Endothelial cell of umbilical vein (primary cell): ENCODE measurements around the gene DNAJB12. TPM values are rescaled to one million over a fixed set of nuclear protein-coding genes. Genes with fewer than 3 reads are reported as not detected.

Experiments used
- BruUV-seq: library from RNA; stranded (reverse); fragments of 400-500 nt; replicated peaks from 2 replicates; lab custom pipeline; 2021; lab: Mats Ljungman, UMichigan
- CTCF ChIA-PET: fragments of 300-600, 350-600 bp; sonication (Branson Sonifier 250); formaldehyde crosslinking; loops from one replicate; lab custom pipeline; 2021; ENCODE audit warnings: antibody characterized with exemption, inconsistent platforms; lab: Charles Lee
- POLR2A ChIA-PET: fragments of 300-600, 350-600 bp; sonication (Branson Sonifier 250); formaldehyde crosslinking; loops from one replicate; lab custom pipeline; 2021; ENCODE audit warnings: antibody characterized with exemption, inconsistent platforms; lab: Charles Lee
- DNase-seq: peaks from one replicate; pipeline ENCODE4 v3.0.0-alpha.2; 2011; ENCODE audit warnings: low read depth, low spot score
- FAIRE-seq: peaks from 2 replicates; lab custom pipeline; 2011; peaks lifted over from hg19 to GRCh38; lab: Jason Lieb, UNC
- H2AFZ ChIP-seq: 2 replicates; pipeline ENCODE4 v1.6.0; 2012; ENCODE audit warnings: low read depth, low read length, control low read depth, inconsistent platforms
- H3K27ac ChIP-seq: 2 replicates; pipeline ENCODE4 v1.5.1; 2011; ENCODE audit warnings: low read depth, mild to moderate bottlenecking, control low read depth, low read length, moderate library complexity; ENCODE audit not compliant: insufficient read depth
- H3K27me3 ChIP-seq, 2 experiments: 2 replicates each; pipeline versions ENCODE4 v1.6.0 to v1.6.1; 2011; ENCODE audit warnings: low read length in 2 of 2, mixed read lengths in 1 of 2; ENCODE audit not compliant: control insufficient read depth in 2 of 2, insufficient read depth in 2 of 2
- H3K36me3 ChIP-seq, 2 experiments: 2 replicates in 1 of 2; 3 replicates in 1 of 2; pipeline ENCODE4 v1.5.1; 2011; ENCODE audit warnings: low read length in 2 of 2, mild to moderate bottlenecking in 1 of 2, moderate library complexity in 1 of 2; ENCODE audit not compliant: control insufficient read depth in 2 of 2, insufficient read depth in 2 of 2; ENCODE audit errors: extremely low read depth in 1 of 2
- H3K4me1 ChIP-seq: 3 replicates; pipeline ENCODE4 v1.5.1; 2011; ENCODE audit warnings: mild to moderate bottlenecking, low read length; ENCODE audit not compliant: control insufficient read depth, insufficient read depth; ENCODE audit errors: extremely low read depth
- H3K4me2 ChIP-seq: 2 replicates; pipeline ENCODE4 v1.6.1; 2011; ENCODE audit warnings: low read length, control low read depth, mixed read lengths; ENCODE audit not compliant: insufficient read depth
- H3K4me3 ChIP-seq, 3 experiments: fragments of 200-600 bp in 1 of 3; sonication (generic), shearing (Covaris generic) in 1 of 3; replicated peaks in 1 of 3; 2 replicates each; pipeline ENCODE4 v1.5.1; 2011 to 2016; ENCODE audit warnings: control low read depth in 3 of 3, low read length in 3 of 3, mild to moderate bottlenecking in 2 of 3, inconsistent platforms in 1 of 3, low read depth in 1 of 3, moderate library complexity in 1 of 3; ENCODE audit not compliant: insufficient read depth in 1 of 3
- H3K79me2 ChIP-seq: 2 replicates; pipeline ENCODE4 v1.6.0; 2012; ENCODE audit warnings: low read length, inconsistent platforms; ENCODE audit not compliant: control insufficient read depth, insufficient read depth
- H3K9ac ChIP-seq: replicated peaks from 2 replicates; pipeline ENCODE3; 2011; ENCODE audit warnings: low read length, control low read depth; ENCODE audit not compliant: insufficient read depth; ENCODE audit errors: extremely low read depth
- H3K9me1 ChIP-seq: replicated peaks from 3 replicates; pipeline ENCODE4 v1.6.0; 2011; ENCODE audit warnings: mild to moderate bottlenecking, low read length; ENCODE audit not compliant: control insufficient read depth, insufficient read depth; ENCODE audit errors: extremely low read depth
- H3K9me3 ChIP-seq: replicated peaks from 2 replicates; pipeline ENCODE4 v1.5.1; 2012; ENCODE audit warnings: low read length, inconsistent platforms; ENCODE audit not compliant: control insufficient read depth, insufficient read depth
- H4K20me1 ChIP-seq: replicated peaks from 2 replicates; pipeline ENCODE3; 2011; ENCODE audit warnings: mild to moderate bottlenecking, low read length; ENCODE audit not compliant: control insufficient read depth, insufficient read depth; ENCODE audit errors: extremely low read depth
- EZH2 ChIP-seq: IDR thresholded peaks from 2 replicates; pipeline ENCODE4 v1.6.1; 2012; ENCODE audit warnings: borderline replicate concordance, low read depth, mild to moderate bottlenecking, moderate library complexity, low read length, inconsistent platforms; ENCODE audit not compliant: severe bottlenecking
- FOS ChIP-seq: IDR thresholded peaks from 2 replicates; pipeline ENCODE4 v1.6.1; 2011; ENCODE audit warnings: mild to moderate bottlenecking, low read length, moderate library complexity, borderline replicate concordance; ENCODE audit not compliant: insufficient read depth
- GATA2 ChIP-seq: IDR thresholded peaks from 2 replicates; pipeline ENCODE4 v1.7.0; 2011; ENCODE audit warnings: low read depth, mild to moderate bottlenecking, moderate library complexity, mixed read lengths, low read length; ENCODE audit not compliant: insufficient read length, insufficient read depth
- JUN ChIP-seq: IDR thresholded peaks from 2 replicates; pipeline ENCODE4 v1.6.1; 2011; ENCODE audit warnings: borderline replicate concordance, low read depth; ENCODE audit not compliant: insufficient read length, insufficient read depth
- MYC ChIP-seq: IDR thresholded peaks from one replicate; pipeline ENCODE4 v1.6.1; 2011; ENCODE audit warnings: mild to moderate bottlenecking, low read depth, low read length
- POLR2A ChIP-seq: IDR thresholded peaks from 2 replicates; pipeline ENCODE4 v1.6.1; 2012; ENCODE audit warnings: low read depth, mild to moderate bottlenecking, control low read depth, low read length
- POLR2AphosphoS5 ChIP-seq: IDR thresholded peaks from 2 replicates; pipeline ENCODE4 v1.6.1; 2012; ENCODE audit warnings: low read depth, mild to moderate bottlenecking, control low read depth, low read length, moderate library complexity; ENCODE audit not compliant: insufficient read depth
- dilution Hi-C: fragments of 300-500 bp; cut with MboI; formaldehyde crosslinking; loops from one replicate; pipeline ENCODE4 v1.15.0; 2019; ENCODE audit warnings: low sequenced_read_pairs; ENCODE audit not compliant: extremely low pct_ligation_motif_present
- intact Hi-C: fragments of 100-400 bp; cut with micrococcal nuclease; formaldehyde crosslinking; loops from one replicate; pipeline ENCODE4 v1.10.0; 2022
- polyA plus RNA-seq, 4 experiments: library from polyadenylated mRNA; depleted of rRNA in 3 of 4; stranded (reverse) in 3 of 4; unstranded in 1 of 4; fragments of >200 nt; gene quantifications; 2 replicates each; pipeline versions ENCODE4 v1.2.1 to v1.2.3, GENCODE V29; 2011 to 2012; ENCODE audit warnings: missing spikeins in 1 of 4
- total RNA-seq: library from RNA; stranded (reverse); gene quantifications from 2 replicates; pipeline ENCODE4 v1.2.3, GENCODE V29; 2021
- TF ChIP-seq, protein P1 (sequence below): IDR thresholded peaks from 2 replicates; pipeline ENCODE4 v1.6.1; 2011; ENCODE audit not compliant: insufficient read depth, insufficient read length
- TF ChIP-seq, protein P2 (sequence below), 2 donors: IDR thresholded peaks; 1 replicate in 1 of 2; 2 replicates in 1 of 2; pipeline ENCODE4 v1.5.1; 2011; ENCODE audit warnings: low read length in 2 of 2, mild to moderate bottlenecking in 2 of 2, moderate library complexity in 2 of 2, control low read depth in 1 of 2, inconsistent platforms in 1 of 2, low read depth in 1 of 2; ENCODE audit not compliant: insufficient read depth in 1 of 2; ENCODE audit errors: extremely low read depth in 1 of 2

Gene DNAJB12
- total and polyA plus RNA-seq, 2 donors (not counting 3 experiments of a cell fraction or from before 2014, with no cell fraction given): 27.2 to 44.2 TPM

DNA sequence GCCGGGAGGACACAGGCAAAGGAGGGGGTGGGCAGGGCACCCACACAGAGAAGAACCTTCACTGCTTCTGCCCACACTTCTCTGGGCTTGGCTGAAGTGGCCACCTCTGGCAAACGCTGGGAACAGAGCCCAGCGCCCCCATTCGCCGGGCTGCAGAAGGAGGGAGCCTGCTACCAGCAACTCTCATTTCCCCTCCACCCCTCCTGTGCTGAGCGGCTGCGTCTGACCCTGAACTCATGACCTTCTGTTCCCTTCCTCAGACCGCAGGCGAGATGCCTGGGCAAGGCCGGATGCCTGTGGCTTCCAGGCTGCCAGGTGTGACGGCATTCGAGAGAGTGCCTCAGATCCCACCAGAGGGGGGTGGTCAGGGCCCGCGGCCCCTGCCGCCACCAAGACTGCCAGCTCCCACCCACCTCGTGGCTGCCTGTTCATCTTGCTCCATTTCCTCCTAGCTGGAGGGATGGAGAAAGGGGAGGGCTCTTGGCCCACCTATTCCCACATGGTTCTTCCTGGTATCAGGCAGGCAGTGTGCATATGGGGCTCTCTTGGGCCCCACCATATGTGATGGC lies 19.8 kb downstream of the DNAJB12 start:
- peak; percentile 93 for FAIRE-seq
- intact Hi-C loops: loop anchor here (1.0 to 5.0 kb wide), 5 partner anchors 16 to 358 kb away; partner anchors contain the start of gene DDIT4
- Histone ChIP-seq H3K27me3 (no peaks in the 10 kb centered on the region), H3K9me3 (no peaks in the 10 kb centered on the region), H3K27ac (peak overlapping the region; percentile 97), H3K36me3 (peaks cover 0 to 12% of the 10 kb centered on the region in 2 experiments), H3K9me1 (no peaks in the 10 kb centered on the region), H4K20me1 (no peaks in the 10 kb centered on the region), H3K4me1 (peaks cover 59% of the 10 kb centered on the region), H3K9ac (peak overlapping the region; percentile 83), H3K4me2 (no peak overlapping the region), H2AFZ (no peak overlapping the region), H3K4me3 (no peak overlapping the region), H3K79me2 (no peaks in the 10 kb centered on the region)
- POLR2A ChIA-PET: interaction anchor here (1.0 to 3.1 kb wide), 2 partner anchors 37 to 60 kb away, joined by 3 to 30 read pairs; partner anchors contain the start of gene DDIT4
- no TSS peak for BruUV-seq
- dilution Hi-C loops: no loop called here
- CTCF ChIA-PET: interaction anchor here (0.9 to 12.3 kb wide), 11 partner anchors 9 to 439 kb away, joined by 3 to 214 read pairs (median 5); partner anchors contain the start of gene DDIT4
- no peak for TF ChIP-seq EZH2
- TF ChIP-seq FOS: no peak
- no peak for TF ChIP-seq JUN
- TF ChIP-seq, protein P1, sequence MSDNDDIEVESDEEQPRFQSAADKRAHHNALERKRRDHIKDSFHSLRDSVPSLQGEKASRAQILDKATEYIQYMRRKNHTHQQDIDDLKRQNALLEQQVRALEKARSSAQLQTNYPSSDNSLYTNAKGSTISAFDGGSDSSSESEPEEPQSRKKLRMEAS: peak; percentile 40
- TF ChIP-seq POLR2A: peak; percentile 72
- TF ChIP-seq, protein P2, sequence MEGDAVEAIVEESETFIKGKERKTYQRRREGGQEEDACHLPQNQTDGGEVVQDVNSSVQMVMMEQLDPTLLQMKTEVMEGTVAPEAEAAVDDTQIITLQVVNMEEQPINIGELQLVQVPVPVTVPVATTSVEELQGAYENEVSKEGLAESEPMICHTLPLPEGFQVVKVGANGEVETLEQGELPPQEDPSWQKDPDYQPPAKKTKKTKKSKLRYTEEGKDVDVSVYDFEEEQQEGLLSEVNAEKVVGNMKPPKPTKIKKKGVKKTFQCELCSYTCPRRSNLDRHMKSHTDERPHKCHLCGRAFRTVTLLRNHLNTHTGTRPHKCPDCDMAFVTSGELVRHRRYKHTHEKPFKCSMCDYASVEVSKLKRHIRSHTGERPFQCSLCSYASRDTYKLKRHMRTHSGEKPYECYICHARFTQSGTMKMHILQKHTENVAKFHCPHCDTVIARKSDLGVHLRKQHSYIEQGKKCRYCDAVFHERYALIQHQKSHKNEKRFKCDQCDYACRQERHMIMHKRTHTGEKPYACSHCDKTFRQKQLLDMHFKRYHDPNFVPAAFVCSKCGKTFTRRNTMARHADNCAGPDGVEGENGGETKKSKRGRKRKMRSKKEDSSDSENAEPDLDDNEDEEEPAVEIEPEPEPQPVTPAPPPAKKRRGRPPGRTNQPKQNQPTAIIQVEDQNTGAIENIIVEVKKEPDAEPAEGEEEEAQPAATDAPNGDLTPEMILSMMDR (IDR thresholded peaks at IDR 0.05; ENCODE audit: extremely low read depth in 1 of 2, insufficient read depth in 1 of 2, low read depth in 1 of 2, low read length in 2 of 2): peak; percentile 11 to 43
- peak; percentile 93 for TF ChIP-seq POLR2AphosphoS5
- TF ChIP-seq MYC: no peak
- TF ChIP-seq GATA2: peak; percentile 42
- DNase-seq: peak; percentile 87
